ENCODE results near the gene SLC12A7.
"Not testable (repeated sequence)": the region's sequence is repeated elsewhere in the genome, so short reads cannot be mapped to it uniquely, and the experiment has no call there.

Gene SLC12A7

GRCh38 chr5:1062761-1063568, 48.9 kb downstream of the SLC12A7 start:
- DNase-seq (ENCODE audit: low spot score): no peak

- no peak for DNase-seq (ENCODE audit: low spot score)
Measured at GRCh38 chr5:1061916-1062315, 49.9 kb downstream of the SLC12A7 start.

DNA sequence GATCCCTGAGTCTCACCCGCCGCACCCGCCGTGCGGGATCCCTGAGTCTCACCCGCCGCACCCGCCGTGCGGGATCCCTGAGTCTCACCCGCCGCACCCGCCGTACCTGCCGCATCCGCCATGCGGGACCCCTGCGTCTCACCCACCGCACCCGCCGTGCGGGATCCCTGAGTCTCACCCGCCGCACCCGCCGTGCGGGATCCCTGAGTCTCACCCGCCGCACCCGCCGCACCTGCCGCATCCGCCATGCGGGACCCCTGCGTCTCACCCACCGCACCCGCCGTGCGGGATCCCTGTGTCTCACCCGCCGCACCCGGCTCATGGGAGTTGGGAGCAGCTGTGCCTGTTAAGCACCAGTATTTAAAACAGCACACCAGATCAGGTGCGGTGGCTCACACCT, 50.6 kb downstream of the SLC12A7 start:
- not testable (repeated sequence) for DNase-seq (ENCODE audit: low spot score)

GRCh38 chr5:1060535-1060981, 51.3 kb downstream of the SLC12A7 start:
- no peak for DNase-seq (ENCODE audit: low spot score)

DNA sequence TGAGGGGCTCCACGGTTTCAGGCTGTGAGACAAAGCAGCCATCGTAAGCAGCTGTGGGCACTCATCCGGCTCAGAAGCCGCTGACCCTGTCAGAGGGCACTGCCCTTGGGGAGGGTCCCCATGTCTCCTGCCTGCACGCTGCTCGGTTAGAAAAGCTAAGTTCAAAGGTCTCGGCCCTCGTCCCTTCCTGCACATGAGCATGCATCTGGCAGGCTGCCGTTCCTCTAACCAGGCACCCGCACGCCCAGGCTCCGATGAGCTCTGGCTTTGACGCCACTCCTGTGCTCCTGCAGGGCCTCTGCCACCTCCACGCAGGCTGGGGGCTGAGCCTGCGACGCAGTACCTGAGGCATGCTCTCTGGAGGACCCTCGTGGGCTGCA, 52.0 kb downstream of the SLC12A7 start:
- no peak for DNase-seq (ENCODE audit: low spot score)

- DNase-seq (ENCODE audit: low spot score): no peak
Measured at GRCh38 chr5:1058988-1059883, 52.6 kb downstream of the SLC12A7 start.

DNA sequence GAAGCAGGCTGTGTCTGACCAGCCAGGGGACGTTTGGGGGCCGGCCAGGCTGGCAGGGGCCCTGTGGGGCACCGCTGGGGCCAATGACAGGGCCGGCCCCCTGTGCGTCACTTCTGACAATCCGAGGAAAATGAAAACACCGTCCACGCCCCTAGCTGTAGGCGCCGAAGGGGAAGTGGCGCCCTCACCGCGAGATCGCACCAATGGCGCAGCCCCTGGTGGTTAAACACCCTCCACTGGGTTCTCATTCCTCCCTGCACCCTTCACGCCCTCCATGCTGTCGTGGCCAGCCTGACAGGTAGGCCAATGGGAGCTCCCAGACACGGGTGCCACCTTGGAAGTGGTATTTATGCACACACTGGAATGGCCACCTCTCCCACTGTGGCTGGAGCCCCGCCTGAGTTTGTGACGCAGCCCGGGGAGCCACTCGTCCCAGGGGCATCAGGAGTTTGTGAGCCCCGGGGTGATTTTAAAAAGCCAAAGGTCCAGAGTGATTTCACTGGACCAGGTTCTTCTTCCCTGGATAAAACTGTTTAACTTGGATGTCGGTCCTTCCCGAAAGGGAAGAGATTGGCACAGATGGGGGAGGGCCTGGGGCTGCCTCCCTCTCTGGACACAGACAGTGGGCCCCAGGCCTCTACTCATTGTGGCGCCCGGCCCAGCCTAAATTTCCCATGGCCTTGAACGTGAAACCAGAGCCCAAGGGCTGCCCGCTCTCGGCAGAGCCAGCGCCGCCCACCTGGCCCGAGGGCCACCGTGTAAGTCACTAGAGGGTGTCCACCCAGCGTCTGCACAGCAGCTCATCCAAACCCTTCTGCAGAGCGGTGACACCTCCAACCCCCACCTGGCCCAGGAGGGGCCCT, 53.5 kb downstream of the SLC12A7 start:
- no peak for DNase-seq (ENCODE audit: low spot score)

DNA sequence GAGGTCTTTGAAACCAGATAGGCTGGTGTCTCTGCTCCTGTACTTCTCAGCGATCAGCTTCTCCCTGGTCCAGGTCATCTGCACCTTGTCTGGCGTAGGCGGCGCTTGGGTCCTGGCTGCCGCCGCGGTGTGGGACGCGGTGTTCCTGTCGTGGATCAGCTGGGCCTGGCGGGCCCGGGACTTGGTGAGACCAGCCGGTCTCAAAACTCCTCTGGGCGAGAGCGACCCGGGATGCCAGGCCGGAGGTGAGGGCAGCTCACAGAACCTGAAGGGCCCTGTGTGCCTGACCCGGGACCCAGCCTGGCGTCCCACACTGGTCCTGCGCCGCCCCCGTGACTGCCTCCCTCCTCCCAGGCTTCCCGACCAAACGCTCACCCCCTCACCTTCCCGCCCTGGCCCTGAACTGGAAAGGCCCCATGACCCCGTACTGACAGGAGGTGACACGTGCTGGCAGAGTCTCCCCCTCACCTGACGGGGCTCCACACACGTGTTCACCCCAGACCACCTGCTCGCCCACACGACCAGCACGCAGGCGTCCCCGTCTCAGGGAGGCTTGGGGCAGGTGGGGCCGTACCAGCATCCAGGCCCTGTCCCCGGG, 54.3 kb downstream of the SLC12A7 start:
- no peak for DNase-seq (ENCODE audit: low spot score)

DNA sequence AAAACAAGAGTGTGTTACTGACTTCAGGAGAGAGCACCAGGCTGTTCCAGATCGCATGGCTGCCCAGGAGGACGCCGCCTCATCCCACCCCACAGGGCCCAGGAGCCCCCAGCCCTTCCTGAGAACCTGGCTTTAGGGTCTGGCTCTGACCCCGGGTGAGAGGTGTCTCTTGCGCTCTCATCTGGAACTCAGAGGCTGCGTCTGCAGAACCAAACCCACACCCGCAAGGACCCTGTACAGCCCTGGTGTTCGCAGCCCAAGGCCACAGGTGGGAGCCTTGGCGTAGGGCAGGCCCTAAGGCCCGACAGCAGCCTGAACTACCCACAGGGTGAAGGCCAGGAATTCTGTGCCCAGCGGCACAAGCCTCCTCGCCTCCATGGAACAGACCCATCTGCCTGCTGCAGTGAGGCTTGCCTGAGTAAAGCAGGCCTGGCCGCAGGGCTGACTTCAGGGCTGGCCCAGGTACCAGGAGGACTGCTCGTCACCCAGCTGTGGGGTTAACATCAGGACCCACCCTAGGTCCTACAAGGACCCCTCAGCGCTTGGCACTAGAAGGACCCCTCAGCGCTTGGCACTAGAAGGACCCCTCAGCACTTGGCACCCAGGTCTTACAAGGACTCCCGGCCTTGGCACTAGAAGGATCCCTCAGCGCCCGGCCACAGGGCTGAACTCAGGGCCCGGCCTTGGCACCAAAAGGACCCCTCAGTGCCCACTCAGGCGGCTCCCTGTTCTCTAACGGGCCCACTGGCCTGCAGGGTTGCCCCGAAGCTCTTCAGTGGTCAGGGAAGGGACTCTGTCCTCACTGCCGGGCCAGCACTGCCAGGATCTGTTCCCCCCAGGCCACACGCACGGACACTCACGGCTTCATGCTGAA, 55.0 kb downstream of the SLC12A7 start:
- DNase-seq (ENCODE audit: low spot score): no peak

GRCh38 chr5:1055896-1056610, 55.8 kb downstream of the SLC12A7 start:
- DNase-seq (ENCODE audit: low spot score): no peak

DNA sequence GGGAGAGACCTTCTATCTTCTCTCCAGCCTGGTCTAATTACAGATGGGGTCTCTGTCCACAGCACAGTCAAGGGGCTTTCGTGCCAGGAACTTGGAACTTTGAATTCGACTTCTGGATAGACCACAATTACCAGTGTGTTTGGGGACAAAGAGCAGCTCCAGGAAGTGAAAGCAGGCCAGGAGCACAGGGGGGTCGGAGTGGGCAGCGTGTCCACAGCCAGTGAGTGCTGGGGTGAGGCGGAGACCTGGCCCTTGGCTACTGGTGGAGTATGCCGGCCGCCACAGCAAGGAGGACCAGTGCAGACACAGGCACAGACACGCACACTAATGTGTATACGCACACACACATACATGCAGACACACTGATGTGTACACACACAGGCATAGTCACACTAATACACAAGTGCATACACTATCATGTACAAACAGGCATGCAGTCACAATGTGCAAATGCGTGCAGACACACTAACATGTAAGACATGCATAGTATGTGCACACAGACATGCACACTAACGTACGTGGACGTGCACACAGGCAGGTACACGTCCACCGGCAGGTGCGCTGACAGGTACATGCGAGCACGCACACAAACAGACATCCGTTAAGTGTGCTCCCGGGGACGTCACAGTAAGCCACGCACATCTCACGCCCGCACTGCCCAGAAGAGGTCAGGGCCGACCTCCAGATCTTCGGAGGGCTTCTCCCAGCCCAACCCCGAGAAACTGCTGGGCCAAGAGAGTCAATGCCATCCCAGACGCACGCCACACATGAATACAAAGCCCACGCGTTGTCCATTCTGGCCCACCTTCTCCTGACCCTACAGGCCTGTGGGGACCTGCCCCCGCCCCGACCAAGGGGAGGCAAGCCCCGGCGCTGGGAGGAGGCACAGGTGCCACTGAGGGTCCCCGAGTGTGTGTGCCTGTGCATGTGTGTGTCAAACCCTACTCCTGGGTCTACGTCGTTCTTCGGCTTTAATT, 56.8 kb downstream of the SLC12A7 start:
- no peak for DNase-seq (ENCODE audit: low spot score)

DNA sequence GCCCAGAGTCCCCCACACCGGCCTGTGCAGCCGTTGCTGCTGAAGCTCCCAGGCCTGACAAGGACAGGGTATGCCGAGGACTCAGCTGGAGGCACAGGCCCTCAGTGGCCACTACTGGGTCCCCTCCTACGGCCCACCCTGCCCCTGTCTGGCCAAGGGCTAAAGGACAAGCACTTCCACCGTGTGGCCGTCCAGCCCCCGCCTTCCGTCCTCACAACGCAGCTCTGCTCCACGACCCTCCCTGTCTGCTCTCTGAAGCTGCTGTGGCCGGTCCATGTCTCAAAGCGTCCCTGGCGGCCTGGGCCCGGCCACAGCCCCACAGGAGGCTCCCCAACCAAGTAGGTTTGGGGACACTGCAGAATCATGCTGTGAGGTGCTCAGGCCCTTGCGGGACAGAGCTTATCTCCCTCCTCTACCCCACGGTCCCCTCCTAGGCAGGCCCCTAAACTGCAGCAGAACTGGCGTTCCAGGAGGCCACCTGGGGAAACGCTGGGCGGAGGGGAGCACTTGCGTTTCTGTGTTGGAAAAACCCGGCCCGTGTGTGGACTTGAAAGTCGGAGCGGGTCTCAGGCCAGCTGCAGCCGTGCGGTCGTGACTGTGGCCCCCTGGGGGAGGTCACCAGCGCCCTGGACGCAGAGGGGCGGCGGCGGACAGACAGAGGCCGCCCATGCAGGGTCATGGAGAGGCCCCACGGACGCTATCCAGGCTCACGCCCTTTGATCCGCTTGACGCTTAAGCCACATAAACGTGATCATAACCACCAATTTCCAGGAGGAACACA, 57.7 kb downstream of the SLC12A7 start:
- DNase-seq (ENCODE audit: low spot score): no peak

DNA sequence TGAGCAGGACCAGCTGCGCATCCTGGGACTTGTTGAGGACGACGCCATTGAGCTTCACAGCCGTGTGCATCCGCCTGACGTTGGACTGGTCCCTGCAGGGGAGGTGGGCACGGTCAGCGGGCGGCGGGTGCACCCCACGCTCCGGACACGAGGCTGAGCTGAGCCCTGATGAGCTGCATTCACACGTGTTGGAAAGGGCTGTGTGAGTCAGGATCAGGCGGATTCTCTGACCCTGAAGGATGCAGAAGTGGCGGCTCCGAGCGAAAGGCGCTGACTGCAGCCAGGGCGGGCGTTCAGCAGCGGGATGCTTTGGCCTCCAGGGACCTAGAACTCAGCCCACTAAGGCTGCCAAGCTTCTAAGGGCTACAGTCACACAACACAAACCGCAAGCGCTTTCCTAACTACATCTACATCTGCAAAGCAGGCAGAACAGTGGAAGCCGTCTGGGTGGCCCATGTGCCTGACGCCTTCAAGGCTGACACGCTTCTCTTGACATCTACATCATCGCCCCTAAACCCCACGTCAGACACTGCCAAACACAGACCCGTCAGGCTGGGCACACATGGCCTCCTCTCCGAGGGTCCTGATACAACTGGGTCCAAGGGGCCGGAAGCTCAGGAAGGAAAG, 58.4 kb downstream of the SLC12A7 start:
- DNase-seq (ENCODE audit: low spot score): no peak

DNA sequence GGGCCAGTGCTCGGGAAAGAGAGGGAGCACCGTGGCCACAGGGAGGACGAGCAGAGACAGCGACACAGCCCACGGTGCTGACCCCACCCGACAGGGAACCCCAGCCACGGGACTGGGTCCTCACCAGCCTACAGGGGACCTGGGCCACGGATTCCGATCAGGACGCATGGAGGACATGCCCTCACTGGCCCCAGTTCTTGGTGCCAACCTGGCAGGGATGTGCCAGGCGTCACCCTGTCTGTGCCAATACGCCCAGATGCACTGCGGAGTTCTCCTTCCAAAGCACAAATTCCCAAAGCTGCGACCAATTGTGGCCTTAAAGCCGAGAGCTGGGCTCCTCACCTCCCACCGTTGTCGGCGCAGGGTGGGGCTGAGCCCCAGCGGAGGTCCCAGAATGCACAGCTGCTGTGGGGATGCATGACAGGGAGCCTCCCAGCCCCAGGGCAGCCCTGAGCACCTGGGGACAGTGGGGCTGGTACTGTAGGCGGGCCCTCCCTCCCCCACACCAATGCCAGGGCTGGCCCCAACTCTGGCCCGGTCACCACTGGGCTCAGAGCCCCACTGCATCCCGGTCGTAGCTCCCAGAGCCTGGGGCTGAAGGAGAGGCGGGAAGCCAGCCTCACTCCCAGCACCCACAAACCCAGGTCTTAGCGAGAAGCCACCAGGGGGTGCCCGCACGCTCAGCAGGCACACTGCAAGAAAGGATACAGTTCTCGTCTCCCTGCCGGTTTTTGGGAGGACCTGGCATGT, 59.0 kb downstream of the SLC12A7 start:
- no peak for DNase-seq (ENCODE audit: low spot score)

DNA sequence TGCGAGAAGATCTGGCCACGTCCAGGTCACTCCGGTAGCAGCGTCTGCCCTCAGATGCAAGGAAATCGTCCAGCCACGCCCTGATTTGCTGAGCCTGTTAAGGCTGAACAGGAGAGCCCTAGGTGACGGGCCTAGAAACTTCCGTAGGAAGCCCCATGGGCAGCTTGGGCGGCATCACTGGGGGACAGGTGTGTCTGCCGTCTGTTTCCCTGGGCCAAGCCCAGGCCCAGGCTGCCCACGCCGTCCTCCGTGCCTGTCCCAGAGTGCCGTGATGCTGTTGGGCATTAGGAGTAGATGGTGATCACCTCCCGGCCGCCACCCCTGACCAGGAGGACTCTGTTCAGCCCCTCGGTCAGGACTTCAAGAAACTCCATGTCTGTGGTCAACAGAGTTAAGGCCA, 59.8 kb downstream of the SLC12A7 start:
- DNase-seq (ENCODE audit: low spot score): no peak

- DNase-seq (ENCODE audit: low spot score): no peak
Measured at GRCh38 chr5:1051366-1051720, 60.5 kb downstream of the SLC12A7 start.
